ENCODE results near the gene PLK1. TPM values are rescaled to one million over a fixed set of nuclear protein-coding genes. Genes with fewer than 3 reads are reported as not detected.
"Not testable (repeated sequence)": the region's sequence is repeated elsewhere in the genome, so short reads cannot be mapped to it uniquely, and the experiment has no call there.

PLK1 gene
- total RNA-seq, 1 donor from 2014 or later, result 35.2 TPM

DNA sequence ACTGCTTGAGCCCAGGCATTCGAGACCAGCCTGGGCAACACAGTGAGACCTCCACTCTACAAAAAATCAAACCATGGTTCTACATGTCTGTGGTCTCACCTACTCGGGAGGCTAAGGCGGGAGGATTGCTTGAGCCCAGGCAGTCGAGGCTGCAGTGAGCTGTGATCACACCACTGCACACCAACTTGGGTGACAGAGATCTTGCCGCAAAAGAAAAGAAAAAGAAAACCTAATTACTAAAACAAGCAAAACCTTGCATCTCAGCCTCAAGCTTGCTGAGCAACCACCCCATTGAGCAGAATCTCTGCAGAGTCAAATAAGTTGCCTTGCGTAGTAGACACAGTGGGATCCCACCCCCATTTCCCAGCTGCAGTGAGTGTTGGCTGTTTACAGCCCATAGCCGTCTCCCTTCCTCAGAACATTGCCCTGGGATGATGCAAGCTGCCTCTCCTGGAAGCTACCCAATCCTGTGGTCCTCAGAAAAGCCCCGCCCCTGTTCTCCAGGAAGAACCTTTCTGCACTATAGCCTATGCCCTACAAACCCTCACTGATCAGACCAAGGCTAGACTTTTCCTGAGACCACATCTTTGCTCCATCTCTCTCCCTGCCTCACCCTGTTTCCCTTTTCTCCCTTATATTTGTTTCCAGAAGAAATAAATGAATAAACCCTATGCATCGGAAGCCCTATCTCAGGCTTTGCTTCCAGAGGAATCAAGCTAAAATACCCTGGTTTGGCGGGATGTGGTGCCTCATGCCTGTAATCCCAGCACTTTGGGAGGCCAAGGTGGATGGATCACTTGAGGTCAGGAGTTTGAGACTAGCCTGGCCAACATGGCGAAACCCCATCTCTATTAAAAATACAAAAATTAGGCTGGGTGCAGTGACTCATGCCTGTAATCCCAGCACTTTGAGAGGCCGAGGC, 51.1 kb downstream of the PLK1 start:
- Histone ChIP-seq H3K36me3 (no peaks in the 10 kb centered on the region), H3K27me3 (no peaks in the 10 kb centered on the region), H3K4me1 (no peaks in the 10 kb centered on the region), H3K9me3 (no peaks in the 10 kb centered on the region), H3K4me3 (no peak overlapping the region), H3K27ac (no peak overlapping the region)
- no peak for DNase-seq (ENCODE audit: low spot score in 2 of 2)
- TF ChIP-seq, protein P1, sequence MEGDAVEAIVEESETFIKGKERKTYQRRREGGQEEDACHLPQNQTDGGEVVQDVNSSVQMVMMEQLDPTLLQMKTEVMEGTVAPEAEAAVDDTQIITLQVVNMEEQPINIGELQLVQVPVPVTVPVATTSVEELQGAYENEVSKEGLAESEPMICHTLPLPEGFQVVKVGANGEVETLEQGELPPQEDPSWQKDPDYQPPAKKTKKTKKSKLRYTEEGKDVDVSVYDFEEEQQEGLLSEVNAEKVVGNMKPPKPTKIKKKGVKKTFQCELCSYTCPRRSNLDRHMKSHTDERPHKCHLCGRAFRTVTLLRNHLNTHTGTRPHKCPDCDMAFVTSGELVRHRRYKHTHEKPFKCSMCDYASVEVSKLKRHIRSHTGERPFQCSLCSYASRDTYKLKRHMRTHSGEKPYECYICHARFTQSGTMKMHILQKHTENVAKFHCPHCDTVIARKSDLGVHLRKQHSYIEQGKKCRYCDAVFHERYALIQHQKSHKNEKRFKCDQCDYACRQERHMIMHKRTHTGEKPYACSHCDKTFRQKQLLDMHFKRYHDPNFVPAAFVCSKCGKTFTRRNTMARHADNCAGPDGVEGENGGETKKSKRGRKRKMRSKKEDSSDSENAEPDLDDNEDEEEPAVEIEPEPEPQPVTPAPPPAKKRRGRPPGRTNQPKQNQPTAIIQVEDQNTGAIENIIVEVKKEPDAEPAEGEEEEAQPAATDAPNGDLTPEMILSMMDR (IDR thresholded peaks at IDR 0.05), result no peak
- intact Hi-C loops (cut with DNase I), result no loop called here

DNA sequence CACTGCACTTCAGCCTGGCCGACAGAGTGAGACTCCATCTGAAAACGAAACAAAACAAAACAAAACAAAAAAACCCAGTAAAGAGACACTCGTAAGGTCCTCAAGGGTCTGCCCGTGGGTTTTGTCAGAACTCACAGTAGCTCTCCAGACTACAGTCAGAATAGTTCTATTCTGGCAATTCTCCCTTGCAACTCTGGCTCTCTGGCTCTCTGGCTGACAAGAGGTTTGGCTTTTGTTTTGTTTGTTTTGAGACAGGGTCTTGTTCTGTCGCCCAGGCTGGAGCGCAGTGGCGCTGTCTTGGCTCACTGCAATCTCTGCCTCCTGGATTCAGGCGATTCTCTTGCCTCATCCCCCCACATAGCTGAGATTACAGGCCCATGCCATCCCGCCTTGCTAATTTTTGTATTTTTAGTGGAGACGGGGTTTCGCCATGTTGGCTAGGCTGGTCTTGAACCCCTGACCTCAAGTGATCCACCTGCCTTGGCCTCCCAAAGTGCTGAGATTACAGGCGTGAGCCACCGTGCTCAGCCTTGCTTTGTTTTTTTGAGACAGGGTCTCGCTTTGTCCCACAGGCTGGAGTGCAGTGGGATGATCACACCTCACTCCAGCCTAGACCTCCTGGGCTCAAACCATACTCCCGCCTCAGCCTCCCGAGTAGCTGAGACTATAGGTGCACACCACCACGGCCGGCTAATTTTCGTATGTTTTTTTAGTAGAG, 55.6 kb downstream of the PLK1 start:
- Histone ChIP-seq H3K4me1 (no peaks in the 10 kb centered on the region), H3K36me3 (no peaks in the 10 kb centered on the region), H3K27ac (no peak overlapping the region), H3K27me3 (no peaks in the 10 kb centered on the region), H3K9me3 (no peaks in the 10 kb centered on the region), H3K4me3 (no peak overlapping the region)
- intact Hi-C loops (cut with DNase I), result no loop called here
- DNase-seq (ENCODE audit: low spot score in 2 of 2), result no peak
- TF ChIP-seq, protein P1 (IDR thresholded peaks at IDR 0.05), result no peak

DNA sequence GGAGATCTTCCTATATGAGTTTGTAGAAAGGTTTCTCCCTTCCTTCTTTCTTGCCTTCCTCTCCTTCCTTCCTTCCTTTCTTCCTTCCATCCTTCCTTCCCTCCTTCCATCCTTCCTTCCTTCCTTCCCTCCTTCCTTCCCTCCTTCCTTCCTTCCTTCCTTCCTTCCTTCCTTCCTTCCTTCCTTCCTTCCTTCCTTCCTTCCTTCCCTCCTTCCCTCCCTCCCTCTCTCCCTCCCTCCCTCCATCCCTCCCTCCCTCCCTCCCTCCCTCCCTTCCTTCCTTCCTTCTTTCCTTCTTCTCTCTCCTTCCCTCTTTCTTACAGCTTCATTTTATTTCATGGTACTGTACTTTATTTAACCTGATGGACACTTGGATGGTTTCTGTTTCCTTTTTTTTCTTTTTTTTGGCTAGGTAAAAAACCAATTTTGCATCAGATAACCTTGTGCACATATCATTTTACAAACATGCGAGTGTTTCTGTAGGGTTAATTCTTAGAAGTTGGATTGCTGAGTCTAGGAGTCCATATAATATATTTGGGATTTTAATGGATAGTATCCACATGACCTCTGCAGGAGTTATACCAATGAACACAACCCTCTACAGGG, 58.8 kb downstream of the PLK1 start:
- not testable (repeated sequence) for H3K36me3 ChIP-seq
- intact Hi-C loops (cut with DNase I), result loop anchor here (5.0 kb wide), 1 partner anchor 275 kb away; no protein-coding TSS in a partner anchor

DNA sequence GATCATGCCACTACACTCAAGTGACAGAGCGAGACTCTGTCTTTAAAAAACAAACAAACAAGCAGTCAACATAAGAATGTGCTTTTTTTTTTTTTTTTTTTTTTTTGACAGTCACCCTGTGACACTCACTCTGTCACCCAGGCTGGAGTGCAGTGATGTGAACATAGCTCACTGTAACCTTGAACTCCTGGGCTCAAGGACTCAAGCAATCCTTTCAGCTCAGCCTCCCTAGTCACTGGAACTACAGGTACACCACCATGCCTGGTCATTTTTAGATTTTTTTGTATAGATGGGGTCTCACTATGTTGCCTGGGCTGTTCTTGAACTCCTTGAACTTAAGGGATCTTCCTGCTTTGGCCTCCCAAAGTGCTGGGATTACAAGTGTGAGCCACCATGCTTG, 60.8 kb downstream of the PLK1 start:
- Histone ChIP-seq H3K9me3 (no peaks in the 10 kb centered on the region), H3K27me3 (no peaks in the 10 kb centered on the region), H3K4me3 (no peak overlapping the region), H3K4me1 (no peaks in the 10 kb centered on the region), H3K36me3 (no peaks in the 10 kb centered on the region), H3K27ac (no peak overlapping the region)
- DNase-seq (ENCODE audit: low spot score in 2 of 2), result no peak
- TF ChIP-seq, protein P1 (IDR thresholded peaks at IDR 0.05), result no peak
- intact Hi-C loops (cut with DNase I), result loop anchor here (5.0 kb wide), 1 partner anchor 273 kb away; no protein-coding TSS in a partner anchor

More for the DNA sequence above, 58.8 kb downstream of the PLK1 start:
- H3K27ac ChIP-seq; H3K27me3 ChIP-seq; H3K4me3 ChIP-seq; H3K9me3 ChIP-seq; DNase-seq (ENCODE audit: low spot score in 2 of 2); H3K4me1 ChIP-seq: not testable (repeated sequence)

Other genes starting within 250 kb of the PLK1 start
- 25.9 TPM for gene COG7, start 225.7 kb upstream of the PLK1 start, total RNA-seq
- 10.7 TPM for gene GGA2, start 168.4 kb upstream of the PLK1 start, total RNA-seq
- gene EARS2, start 121.5 kb upstream of the PLK1 start, total RNA-seq, result 16.8 TPM
- gene UBFD1, start 121.2 kb upstream of the PLK1 start, total RNA-seq, result 51.8 TPM
- 71.4 TPM for gene NDUFAB1, start 82.6 kb upstream of the PLK1 start, total RNA-seq
- gene PALB2, start 37.6 kb upstream of the PLK1 start, total RNA-seq, result 2.1 TPM
- gene DCTN5, start 37.4 kb upstream of the PLK1 start, total RNA-seq, result 16.7 TPM
- not detected for gene ERN2, start 34.3 kb downstream of the PLK1 start, total RNA-seq
- not detected for gene CHP2, start 76.1 kb downstream of the PLK1 start, total RNA-seq
- gene PRKCB, start 157.1 kb downstream of the PLK1 start, total RNA-seq, result 1.2 TPM